Panc1 (cell line): ENCODE results near the gene MAMSTR. TPM values are rescaled to one million over a fixed set of nuclear protein-coding genes. Genes with fewer than 3 reads are reported as not detected.

Experiments
- ATAC-seq: fragments of 200-7000 bp; cut with Tn5 transposase; 2 replicates; pipeline ENCODE4 v1.9.1; 2020; ENCODE audit warnings: mild to moderate bottlenecking, moderate library complexity
- BruUV-seq: library from RNA; stranded (reverse); fragments of 400-500 nt; replicated peaks from 2 replicates; lab custom pipeline; 2021; lab: Mats Ljungman, UMichigan
- CTCF ChIA-PET: fragments of 300-600 bp; sonication (Branson Sonifier 250); formaldehyde crosslinking; loops from one replicate; lab custom pipeline; 2022; ENCODE audit warnings: antibody characterized with exemption; lab: Charles Lee
- POLR2A ChIA-PET: fragments of 300-600 bp; sonication (Branson Sonifier 250); formaldehyde crosslinking; loops from one replicate; lab custom pipeline; 2022; ENCODE audit warnings: antibody characterized with exemption; lab: Charles Lee
- DNase-seq: peaks from one replicate; pipeline ENCODE4 v3.0.0-alpha.2; 2010; ENCODE audit warnings: low read depth, low spot score
- H3K27ac ChIP-seq: 2 replicates; pipeline ENCODE4 v1.5.1; 2011; ENCODE audit warnings: mild to moderate bottlenecking, low read length, inconsistent platforms
- H3K27me3 ChIP-seq: fragments of 200-500 bp; sonication (Bioruptor generic); 2 replicates; pipeline ENCODE4 v1.6.0; 2014; ENCODE audit warnings: low read length, inconsistent platforms; ENCODE audit not compliant: control insufficient read depth, insufficient read depth
- H3K36me3 ChIP-seq: fragments of 200-500 bp; sonication (Bioruptor generic); 2 replicates; pipeline ENCODE4 v1.5.1; 2014; ENCODE audit warnings: inconsistent platforms, mild to moderate bottlenecking, low read length, moderate library complexity; ENCODE audit not compliant: control insufficient read depth, insufficient read depth
- H3K4me1 ChIP-seq: 2 replicates; pipeline ENCODE4 v1.5.1; 2011; ENCODE audit warnings: inconsistent platforms, mild to moderate bottlenecking, low read length, moderate library complexity; ENCODE audit not compliant: control insufficient read depth, insufficient read depth
- H3K4me3 ChIP-seq, 2 experiments: 2 replicates each; pipeline ENCODE4 v1.5.1; 2011 to 2012; ENCODE audit warnings: low read depth in 2 of 2, low read length in 2 of 2, mild to moderate bottlenecking in 2 of 2, inconsistent platforms in 1 of 2, moderate library complexity in 1 of 2
- H3K9me3 ChIP-seq: fragments of 200-500 bp; sonication (Bioruptor generic); 2 replicates; pipeline ENCODE4 v1.5.1; 2014; ENCODE audit warnings: low read depth, mild to moderate bottlenecking, inconsistent platforms, low read length, moderate library complexity; ENCODE audit not compliant: control insufficient read depth, insufficient read depth
- CTCF ChIP-seq: fragments of 450-650 bp; IDR thresholded peaks from 2 replicates; pipeline ENCODE4 v1.5.1; 2017; ENCODE audit warnings: mild to moderate bottlenecking
- POLR2AphosphoS5 ChIP-seq: IDR thresholded peaks from 2 replicates; pipeline ENCODE4 v1.6.1; 2012; ENCODE audit warnings: mild to moderate bottlenecking, low read depth, low read length, moderate library complexity
- SIN3A ChIP-seq: IDR thresholded peaks from 2 replicates; pipeline ENCODE4 v1.6.1; 2012; ENCODE audit warnings: low read depth, mild to moderate bottlenecking, low read length, moderate library complexity, borderline replicate concordance; ENCODE audit not compliant: insufficient read depth
- TCF7L2 ChIP-seq: IDR thresholded peaks from 2 replicates; pipeline ENCODE4 v1.6.1; 2011; ENCODE audit warnings: mild to moderate bottlenecking, low read depth, low read length, inconsistent platforms
- in situ Hi-C: cut with HindIII; loops from 2 replicates; pipeline ENCODE4 v1.10.0; 2016; ENCODE audit warnings: low sequenced_read_pairs, low pct_unique_long_range_greater_than_20kb
- intact Hi-C: fragments of 100-400 bp; cut with micrococcal nuclease; formaldehyde crosslinking; loops from one replicate; pipeline ENCODE4 v1.10.0; 2022; ENCODE audit not compliant: unreplicated experiment
- total RNA-seq: library from RNA; stranded (reverse); gene quantifications from one replicate; pipeline ENCODE4 v1.2.1, GENCODE V29; 2021; ENCODE audit not compliant: unreplicated experiment
- TF ChIP-seq, protein P1 (sequence below), 2 experiments: IDR thresholded peaks; 2 replicates each; pipeline ENCODE4 v1.6.1; 2011 to 2012; ENCODE audit warnings: low read depth in 2 of 2, control low read depth in 1 of 2, low read length in 1 of 2, mild to moderate bottlenecking in 1 of 2, moderate library complexity in 1 of 2; ENCODE audit not compliant: insufficient read depth in 1 of 2

Gene MAMSTR
- total RNA-seq, 1 experiment from 2014 or later, result 3.3 TPM

- Histone ChIP-seq H3K4me1 (no peaks in the 10 kb centered on the region; the same call in 1 of the 2 replicates), H3K36me3 (no peaks in the 10 kb centered on the region), H3K27me3 (no peaks in the 10 kb centered on the region), H3K9me3 (no peaks in the 10 kb centered on the region), H3K27ac (no peak overlapping the region; the same call in 1 of the 2 replicates), H3K4me3 (no peak overlapping the region)
- in situ Hi-C loops, result no loop called here
- ChIA-PET CTCF (no interaction called here), POLR2A (no interaction called here)
- no TSS peak for BruUV-seq
- no peak for ATAC-seq
- DNase-seq, result no peak
- intact Hi-C loops, result no loop called here
- TF ChIP-seq TCF7L2 (no peak), SIN3A (no peak), CTCF (no peak), POLR2AphosphoS5 (no peak)
- TF ChIP-seq, protein P1, sequence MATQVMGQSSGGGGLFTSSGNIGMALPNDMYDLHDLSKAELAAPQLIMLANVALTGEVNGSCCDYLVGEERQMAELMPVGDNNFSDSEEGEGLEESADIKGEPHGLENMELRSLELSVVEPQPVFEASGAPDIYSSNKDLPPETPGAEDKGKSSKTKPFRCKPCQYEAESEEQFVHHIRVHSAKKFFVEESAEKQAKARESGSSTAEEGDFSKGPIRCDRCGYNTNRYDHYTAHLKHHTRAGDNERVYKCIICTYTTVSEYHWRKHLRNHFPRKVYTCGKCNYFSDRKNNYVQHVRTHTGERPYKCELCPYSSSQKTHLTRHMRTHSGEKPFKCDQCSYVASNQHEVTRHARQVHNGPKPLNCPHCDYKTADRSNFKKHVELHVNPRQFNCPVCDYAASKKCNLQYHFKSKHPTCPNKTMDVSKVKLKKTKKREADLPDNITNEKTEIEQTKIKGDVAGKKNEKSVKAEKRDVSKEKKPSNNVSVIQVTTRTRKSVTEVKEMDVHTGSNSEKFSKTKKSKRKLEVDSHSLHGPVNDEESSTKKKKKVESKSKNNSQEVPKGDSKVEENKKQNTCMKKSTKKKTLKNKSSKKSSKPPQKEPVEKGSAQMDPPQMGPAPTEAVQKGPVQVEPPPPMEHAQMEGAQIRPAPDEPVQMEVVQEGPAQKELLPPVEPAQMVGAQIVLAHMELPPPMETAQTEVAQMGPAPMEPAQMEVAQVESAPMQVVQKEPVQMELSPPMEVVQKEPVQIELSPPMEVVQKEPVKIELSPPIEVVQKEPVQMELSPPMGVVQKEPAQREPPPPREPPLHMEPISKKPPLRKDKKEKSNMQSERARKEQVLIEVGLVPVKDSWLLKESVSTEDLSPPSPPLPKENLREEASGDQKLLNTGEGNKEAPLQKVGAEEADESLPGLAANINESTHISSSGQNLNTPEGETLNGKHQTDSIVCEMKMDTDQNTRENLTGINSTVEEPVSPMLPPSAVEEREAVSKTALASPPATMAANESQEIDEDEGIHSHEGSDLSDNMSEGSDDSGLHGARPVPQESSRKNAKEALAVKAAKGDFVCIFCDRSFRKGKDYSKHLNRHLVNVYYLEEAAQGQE (IDR thresholded peaks at IDR 0.05; ENCODE audit: insufficient read depth in 1 of 2, low read depth in 2 of 2, low read length in 1 of 2), result no peak
Observed at GRCh38 chr19:48746110-48746509, 26.6 kb upstream of the MAMSTR start.

DNA sequence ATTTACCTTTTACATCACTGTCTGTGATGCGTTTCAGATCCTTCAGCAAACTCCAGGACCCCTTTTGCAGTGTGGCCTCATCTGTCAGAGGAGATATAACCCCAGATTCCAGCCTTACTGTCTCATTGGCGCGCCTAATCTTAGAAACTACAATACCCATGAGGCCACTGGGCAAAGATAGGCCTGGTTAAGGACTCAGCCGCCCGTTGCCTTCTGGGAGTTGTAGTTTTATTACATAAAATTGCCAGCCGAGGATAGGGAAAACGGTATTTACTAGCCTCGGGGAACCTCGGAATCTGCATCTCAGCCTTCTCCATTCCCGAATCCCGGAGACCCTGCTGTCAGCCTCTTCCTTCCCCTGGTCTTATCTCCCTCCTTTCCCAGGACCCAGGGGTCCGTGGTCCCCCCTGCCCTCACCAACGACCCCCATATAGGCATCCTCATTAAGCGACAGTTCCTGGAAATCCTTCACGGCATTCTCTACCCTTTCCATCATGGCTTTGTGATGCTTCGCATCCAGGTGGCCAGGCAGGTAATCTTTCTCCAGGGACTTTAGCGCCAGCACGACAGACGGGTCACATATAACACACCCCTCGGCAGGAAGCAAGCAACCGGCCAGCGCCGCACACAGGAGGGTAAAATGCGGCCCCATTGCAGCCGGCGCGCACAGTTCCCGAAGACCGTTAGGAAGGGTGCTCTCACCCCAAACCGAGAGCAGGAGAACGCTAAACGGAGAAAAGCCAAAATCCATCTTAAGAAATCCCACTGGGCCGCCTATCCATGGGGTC lies 25.9 kb upstream of the MAMSTR start:
- H3K4me3 ChIP-seq, result no peak overlapping the region; a peak in 1 of 4 replicates
- H3K4me1 ChIP-seq, result no peaks in the 10 kb centered on the region; the same call in 1 of the 2 replicates
- no peaks in the 10 kb centered on the region for H3K36me3 ChIP-seq
- no peak overlapping the region for H3K27ac ChIP-seq
- in situ Hi-C loops (no loop called here), intact Hi-C loops (no loop called here)
- ChIA-PET CTCF (no interaction called here), POLR2A (no interaction called here)
- TF ChIP-seq, protein P1 (IDR thresholded peaks at IDR 0.05; ENCODE audit: insufficient read depth in 1 of 2, low read depth in 2 of 2, low read length in 1 of 2), result no peak
- TF ChIP-seq TCF7L2 (no peak), POLR2AphosphoS5 (no peak), SIN3A (no peak), CTCF (no peak)
- no TSS peak for BruUV-seq
- H3K27me3 ChIP-seq, result no peaks in the 10 kb centered on the region
- peak; percentile 83 for ATAC-seq
- no peaks in the 10 kb centered on the region for H3K9me3 ChIP-seq
- no peak for DNase-seq
